Activated CD4-positive, CD25-positive, alpha-beta regulatory T cell treated with anti-CD3 and anti-CD28 coated beads, Interleukin-2, amount 50 U/mL, for 72 hours (primary cell): ENCODE results near the gene CLIC3.
A peak's percentile ranks its signal among the peaks of the same experiment; 100 is the strongest.
"Not testable (repeated sequence)": the region's sequence is repeated elsewhere in the genome, so short reads cannot be mapped to it uniquely, and the experiment has no call there.

Experiments
- DNase-seq: peaks from one replicate; pipeline ENCODE4 v3.0.0; 2021

The CLIC3 gene

GRCh38 chr9:137016436-137016835, 20.1 kb upstream of the CLIC3 start:
- no peak for DNase-seq

GRCh38 chr9:137015976-137016375, 19.6 kb upstream of the CLIC3 start:
- no peak for DNase-seq

DNA sequence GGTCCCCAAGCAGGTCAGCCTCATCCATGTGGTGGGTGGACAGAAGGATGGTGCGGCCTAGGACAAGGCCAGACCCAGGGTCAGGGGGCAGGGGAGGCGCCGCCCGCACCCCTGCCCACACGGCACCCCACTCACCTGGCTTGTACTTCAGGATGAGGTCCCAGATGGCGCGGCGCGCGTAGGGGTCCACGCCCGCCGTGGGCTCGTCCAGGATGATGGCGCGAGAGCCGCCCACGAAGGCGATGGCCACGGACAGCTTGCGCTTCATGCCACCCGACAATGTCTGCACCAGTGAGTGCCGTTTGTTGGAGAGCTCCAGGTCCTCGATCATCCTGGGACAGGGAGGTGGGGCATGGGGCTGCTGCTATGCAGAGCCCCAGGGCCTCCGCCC, 19.2 kb upstream of the CLIC3 start:
- no peak for DNase-seq

DNA sequence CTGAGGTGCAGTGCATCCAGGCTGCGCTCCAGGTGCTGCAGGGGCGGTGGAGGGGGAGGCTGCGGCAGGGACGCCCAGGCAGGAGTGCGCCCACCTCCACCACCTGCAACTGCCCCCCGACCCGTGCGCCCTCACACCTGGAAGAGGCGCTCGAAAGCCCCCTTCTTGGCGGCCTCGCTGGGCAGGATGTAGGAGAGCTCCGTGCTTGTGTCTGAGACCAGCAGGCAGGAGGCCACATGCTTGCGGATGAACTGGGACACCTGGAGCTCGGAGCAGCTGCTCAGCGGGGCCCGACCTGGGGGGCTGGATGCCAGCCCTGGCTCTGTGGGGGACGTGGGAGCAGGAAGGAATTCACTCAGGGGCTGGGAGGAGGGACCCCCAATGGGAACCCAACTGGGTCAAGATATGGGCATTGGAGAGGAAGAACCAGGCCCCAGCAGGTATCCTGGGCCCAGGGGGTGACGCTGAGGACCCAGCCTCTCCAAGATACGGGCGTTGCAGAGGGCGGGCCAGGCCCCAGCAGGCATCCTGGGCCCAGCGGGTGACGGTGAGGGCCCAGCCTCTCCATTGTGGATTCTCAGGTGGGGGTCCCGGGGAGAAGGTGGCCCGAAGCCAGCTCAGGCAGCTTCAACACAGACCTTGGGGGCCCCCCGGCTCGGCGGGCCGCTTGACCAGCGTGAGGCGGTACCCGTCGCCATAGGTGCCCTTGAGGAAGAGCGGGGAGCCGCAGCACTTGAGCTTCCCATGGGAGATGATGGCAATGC, 18.6 kb upstream of the CLIC3 start:
- DNase-seq: no peak

GRCh38 chr9:137014166-137014565, 17.8 kb upstream of the CLIC3 start:
- no peak for DNase-seq

GRCh38 chr9:137013571-137013940, 17.2 kb upstream of the CLIC3 start:
- no peak for DNase-seq

DNA sequence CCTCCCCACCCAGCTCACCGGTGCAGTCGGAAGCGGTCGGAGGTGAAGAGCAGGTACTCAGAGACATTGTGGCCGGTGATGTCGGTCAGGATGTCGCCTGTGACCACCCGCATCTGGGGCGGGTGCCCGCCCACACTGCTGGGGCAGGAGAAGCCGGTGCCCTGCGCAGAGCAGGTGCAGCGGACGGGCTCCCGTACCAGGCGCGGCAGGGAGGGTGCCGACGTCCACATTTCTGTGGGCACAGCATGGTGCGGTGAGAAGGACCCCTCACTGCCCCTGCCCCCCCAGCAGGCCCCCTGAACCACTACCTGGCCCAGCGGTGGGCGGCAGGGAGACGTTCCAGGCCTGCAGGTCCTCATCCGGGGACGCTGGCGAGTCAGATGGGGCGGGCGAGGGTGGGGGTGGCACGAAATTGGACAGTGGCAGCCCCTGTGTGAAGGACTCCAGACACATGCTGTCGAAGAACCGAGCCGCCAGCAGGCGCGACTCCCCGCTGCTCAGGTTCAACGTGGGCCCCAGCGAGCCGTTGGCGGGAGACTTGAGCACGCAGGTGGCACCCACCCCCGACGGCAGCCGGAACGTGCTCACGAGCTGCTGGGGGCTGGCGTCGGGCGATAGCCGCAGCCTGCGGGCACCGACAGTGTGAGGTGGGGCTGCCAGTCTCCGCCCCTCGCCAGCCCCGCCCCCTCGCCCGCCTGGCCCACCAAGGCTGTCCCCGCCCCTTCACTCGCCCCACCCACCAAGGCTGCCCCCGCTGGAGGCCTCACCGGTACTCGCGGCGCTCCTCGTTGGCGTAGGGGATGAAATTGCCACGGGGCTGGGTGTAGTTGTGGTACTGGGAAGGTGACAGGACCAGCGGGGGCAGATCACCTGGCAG, 16.6 kb upstream of the CLIC3 start:
- no peak for DNase-seq

DNA sequence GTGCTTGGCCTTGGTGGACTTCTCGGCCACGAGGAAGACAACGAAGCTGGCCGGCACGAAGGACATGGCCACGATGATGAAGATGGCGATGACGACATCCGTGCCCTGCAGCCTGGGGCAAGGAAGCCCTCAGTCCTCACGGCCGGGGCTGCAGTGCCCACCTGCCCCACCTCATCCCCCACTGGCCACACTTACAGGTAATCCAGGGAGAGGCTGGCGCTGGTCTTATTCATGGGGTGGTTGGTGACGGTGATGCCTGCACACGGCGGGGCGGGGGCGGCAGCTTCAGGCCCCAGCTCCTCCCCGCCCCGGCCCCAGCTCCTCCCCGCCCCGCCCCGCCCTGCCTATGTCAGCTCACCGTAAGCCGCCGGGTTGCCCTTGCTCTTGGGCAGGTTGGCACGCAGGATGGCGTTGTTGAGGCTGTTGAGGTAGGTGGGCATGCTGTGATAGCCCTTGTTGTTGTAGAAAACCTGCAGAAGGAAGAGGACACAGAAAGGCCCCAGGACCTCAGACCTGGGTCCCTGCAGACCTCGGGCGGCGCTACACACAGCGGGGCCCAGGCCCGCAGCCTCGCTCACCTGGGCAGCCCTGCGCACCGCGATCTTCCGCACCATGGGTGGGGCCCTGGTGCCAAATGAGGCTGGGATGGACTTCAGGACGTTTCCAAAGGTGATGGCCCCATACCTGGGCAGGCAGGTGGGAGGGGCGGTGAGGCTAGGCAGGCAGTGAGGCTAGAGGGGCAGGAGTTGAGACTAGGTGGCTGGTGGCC, 15.7 kb upstream of the CLIC3 start:
- no peak for DNase-seq

- DNase-seq: no peak
Measured at GRCh38 chr9:137011156-137011555, 14.8 kb upstream of the CLIC3 start.

GRCh38 chr9:137009938-137010732, 13.8 kb upstream of the CLIC3 start:
- no peak for DNase-seq

DNA sequence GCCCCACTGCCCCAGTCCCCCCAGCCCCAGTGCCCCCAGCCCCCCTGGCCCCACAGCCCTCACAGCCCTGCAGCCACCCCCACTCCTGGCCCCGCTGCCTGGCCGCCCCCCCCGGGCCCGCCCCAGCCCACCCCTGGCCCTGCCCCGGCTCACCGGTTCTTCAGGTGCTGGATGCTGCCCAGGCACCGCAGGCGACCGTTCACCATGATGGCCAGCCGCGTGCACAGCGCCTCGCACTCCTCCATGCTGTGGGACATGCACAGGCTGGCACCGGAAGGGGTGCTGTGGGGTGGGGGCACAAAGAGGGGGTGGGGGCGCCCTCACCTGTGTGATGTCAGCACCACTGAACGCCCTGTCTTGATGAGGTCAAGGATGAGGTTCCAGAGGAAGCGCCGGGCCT, 12.8 kb upstream of the CLIC3 start:
- no peak for DNase-seq

DNA sequence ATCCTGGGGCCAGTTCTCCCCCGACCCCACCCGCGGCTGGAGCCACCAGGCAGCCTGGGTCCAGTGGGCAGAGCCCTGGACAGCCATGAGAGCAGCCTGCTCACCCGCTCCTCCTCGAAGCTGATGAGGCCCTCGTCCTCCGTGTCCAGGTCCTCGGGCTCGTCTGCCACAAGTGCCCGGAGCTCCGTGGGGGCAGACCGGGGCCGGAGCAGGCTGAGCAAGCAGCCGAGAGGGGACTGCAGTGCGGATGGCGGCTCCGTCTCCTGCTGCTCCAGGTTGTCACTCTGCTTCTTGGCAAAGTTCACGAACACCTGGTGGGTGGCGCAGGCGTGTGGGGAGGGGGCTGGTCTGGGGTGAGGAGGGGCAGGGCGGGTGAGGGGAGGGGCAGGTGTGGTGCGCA, 11.9 kb upstream of the CLIC3 start:
- no peak for DNase-seq

GRCh38 chr9:137007816-137008270, 11.5 kb upstream of the CLIC3 start:
- no peak for DNase-seq

DNA sequence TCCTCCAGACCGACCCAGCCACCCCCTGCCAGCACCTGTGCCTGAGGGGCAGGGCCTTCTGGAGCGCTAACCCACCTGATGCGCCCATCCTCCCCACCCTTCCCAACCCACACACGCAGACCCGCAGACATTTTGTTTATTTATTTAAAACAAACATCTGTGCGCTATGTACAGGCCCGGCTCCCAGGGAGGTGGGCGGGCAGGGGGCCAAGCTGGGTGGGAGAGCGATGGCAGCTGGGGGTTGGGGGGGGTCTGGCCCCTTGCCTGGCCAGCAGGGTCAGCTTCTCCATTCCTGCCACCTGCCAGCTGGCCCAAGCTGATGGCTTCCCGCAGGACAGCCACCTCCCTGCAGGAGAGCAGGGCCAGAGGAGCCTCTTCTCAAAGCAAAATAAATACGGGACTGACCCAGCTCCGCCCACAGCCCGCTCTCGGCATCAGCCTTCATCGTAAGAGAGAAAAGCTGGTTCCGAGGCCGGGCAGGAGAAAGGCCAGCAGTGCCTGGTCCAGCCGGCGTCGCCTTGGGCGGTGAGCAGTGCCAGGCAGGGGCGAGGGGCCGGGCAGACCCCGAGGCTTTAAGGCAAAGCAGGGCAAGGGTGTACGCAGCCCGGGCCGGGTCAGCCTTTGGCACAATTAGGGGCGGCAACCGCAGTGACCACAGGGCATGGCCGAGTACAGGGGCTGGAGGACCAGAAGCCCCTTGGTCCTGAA, 10.9 kb upstream of the CLIC3 start:
- DNase-seq: no peak

DNA sequence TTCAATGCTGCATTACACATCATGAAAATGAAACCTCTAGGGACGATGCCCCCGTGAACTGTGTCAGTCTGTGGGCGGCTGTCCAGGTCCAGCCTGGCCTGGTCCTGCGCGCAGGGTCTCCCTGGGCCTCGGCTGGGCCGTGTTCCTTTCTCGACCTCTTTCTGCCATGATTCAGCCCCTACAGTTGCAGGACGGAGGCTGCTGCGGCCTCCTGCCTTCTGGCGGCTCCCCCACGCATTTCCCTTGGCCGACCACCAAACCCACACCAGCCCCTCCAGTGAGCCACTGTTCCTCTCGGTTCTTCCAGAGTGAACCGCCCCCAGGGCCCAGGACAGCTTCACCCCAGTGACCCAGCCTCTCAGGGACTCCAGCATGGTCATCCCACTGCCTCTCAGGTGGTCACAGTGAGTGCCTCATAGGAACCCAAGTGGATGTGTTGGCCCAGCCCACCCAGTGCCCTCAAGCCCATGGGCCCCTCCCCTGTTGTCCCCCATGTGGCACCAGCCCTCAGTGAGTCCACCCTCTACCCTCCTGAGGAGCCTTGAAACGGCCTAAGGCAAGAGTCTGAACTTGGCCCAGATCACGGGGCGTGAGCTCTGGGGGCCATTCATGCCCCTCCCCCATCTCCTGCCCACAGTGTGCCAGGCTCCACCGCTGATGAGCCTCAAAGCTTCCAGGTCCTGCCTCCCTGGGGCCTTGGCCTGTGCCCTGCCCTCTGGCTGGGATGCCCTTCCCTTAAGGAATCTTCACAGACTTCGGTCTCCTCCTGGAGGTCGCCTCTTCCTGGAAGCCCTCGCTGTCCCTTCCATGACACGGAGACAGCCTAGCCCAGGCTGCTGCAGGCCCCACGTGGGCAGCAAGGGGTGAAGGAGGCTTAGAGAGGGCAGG, 10.0 kb upstream of the CLIC3 start:
- DNase-seq: no peak

- not testable (repeated sequence) for DNase-seq
Measured at GRCh38 chr9:137004285-137004684, 7.9 kb upstream of the CLIC3 start.

DNA sequence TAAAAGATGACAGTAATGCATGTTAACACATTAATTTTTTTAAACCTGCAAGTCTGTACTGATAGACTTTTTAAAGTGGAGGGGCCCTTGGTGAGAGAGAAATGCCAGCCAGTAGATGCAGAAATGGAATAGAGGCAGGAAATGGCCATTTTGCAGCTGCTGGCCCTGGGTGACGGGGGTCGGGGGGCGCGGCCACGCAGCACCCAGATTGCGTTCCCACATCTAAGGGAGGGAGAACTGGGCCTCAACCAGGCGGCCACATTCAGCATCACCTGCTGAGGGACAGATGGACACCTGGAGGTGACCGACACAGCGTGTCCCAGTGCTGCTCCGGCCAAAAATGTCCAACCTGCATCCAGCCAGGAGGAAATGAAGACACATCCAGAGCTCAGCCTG, 6.3 kb upstream of the CLIC3 start:
- no peak for DNase-seq

- DNase-seq: no peak
Measured at GRCh38 chr9:137001857-137002645, 5.7 kb upstream of the CLIC3 start.

DNA sequence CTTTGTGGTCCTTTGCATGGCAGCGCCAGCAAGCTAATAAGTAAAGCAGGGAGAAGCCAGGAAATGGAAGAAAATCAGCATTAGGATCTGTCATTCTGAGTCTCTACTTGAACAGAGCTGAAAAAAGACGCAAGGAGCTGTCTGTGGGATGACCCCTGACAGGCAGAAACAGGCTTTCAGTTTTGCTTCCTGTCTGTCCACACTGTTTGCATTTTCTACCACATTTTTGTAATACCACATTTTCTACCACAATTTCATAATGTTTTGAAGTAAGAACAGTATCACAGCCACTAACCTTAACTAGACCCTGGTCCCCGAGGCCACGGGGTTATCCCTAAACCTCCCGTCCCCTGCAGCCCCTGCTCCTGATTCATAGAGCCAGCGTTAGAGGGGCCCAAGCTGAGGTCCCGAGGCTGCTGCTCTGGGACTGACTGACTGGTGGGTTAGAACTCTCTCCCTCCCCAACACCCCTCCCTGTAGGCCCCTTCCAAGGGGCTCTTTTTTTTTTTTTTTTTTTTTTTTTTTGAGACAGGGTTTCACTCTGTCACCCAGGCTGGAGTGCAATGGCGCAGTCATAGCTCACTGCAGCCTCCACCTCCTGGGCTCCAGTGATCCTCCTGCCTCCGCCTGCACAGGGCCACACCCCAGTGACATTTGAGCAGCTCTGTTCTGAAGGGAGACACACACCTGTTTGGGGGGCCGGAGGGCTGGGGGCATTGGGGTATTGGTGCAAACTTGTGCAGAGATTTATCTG, 4.0 kb upstream of the CLIC3 start:
- peak; percentile 56 for DNase-seq
